Stimulated activated CD4-positive, alpha-beta T cell treated with anti-CD3 and anti-CD28 coated beads, Interleukin-4, amount 100 ng/mL, for 1 hour (primary cell): ENCODE measurements around the gene CDKAL1.
"Not testable (repeated sequence)": the region's sequence is repeated elsewhere in the genome, so short reads cannot be mapped to it uniquely, and the experiment has no call there.

Experiments used
- DNase-seq: peaks from one replicate; pipeline ENCODE4 v3.0.0-alpha.2; 2020

The CDKAL1 gene

GRCh38 chr6:20808924-20809323 lies 274.7 kb downstream of the CDKAL1 start:
- DNase-seq, result no peak

- DNase-seq, result no peak
Observed at GRCh38 chr6:20810727-20811108, 276.5 kb downstream of the CDKAL1 start.

- no peak for DNase-seq
Observed at GRCh38 chr6:20811109-20811761, 277.0 kb downstream of the CDKAL1 start.

GRCh38 chr6:20812776-20813175 lies 278.5 kb downstream of the CDKAL1 start:
- no peak for DNase-seq

- DNase-seq, result no peak
Observed at GRCh38 chr6:20814494-20814893, 280.2 kb downstream of the CDKAL1 start.

GRCh38 chr6:20816126-20816525 lies 281.9 kb downstream of the CDKAL1 start:
- no peak for DNase-seq

GRCh38 chr6:20817806-20818320 lies 283.6 kb downstream of the CDKAL1 start:
- DNase-seq, result no peak

- no peak for DNase-seq
Observed at GRCh38 chr6:20819774-20820400, 285.6 kb downstream of the CDKAL1 start.

- DNase-seq, result no peak
Observed at GRCh38 chr6:20826378-20826777, 292.1 kb downstream of the CDKAL1 start.

- DNase-seq, result no peak
Observed at GRCh38 chr6:20827798-20828197, 293.5 kb downstream of the CDKAL1 start.

- no peak for DNase-seq
Observed at GRCh38 chr6:20830576-20830975, 296.3 kb downstream of the CDKAL1 start.

- not testable (repeated sequence) for DNase-seq
Observed at GRCh38 chr6:20831251-20831650, 297.0 kb downstream of the CDKAL1 start.

GRCh38 chr6:20833881-20834515 lies 299.7 kb downstream of the CDKAL1 start:
- DNase-seq, result no peak

GRCh38 chr6:20835315-20836010 lies 301.2 kb downstream of the CDKAL1 start:
- DNase-seq, result no peak

GRCh38 chr6:20837189-20837588 lies 302.9 kb downstream of the CDKAL1 start:
- no peak for DNase-seq

- no peak for DNase-seq
Observed at GRCh38 chr6:20838113-20838512, 303.9 kb downstream of the CDKAL1 start.

- no peak for DNase-seq
Observed at GRCh38 chr6:20839630-20840029, 305.4 kb downstream of the CDKAL1 start.

- DNase-seq, result no peak
Observed at GRCh38 chr6:20840675-20841074, 306.4 kb downstream of the CDKAL1 start.

- no peak for DNase-seq
Observed at GRCh38 chr6:20841806-20842205, 307.5 kb downstream of the CDKAL1 start.

GRCh38 chr6:20845592-20845991 lies 311.3 kb downstream of the CDKAL1 start:
- DNase-seq, result no peak

- no peak for DNase-seq
Observed at GRCh38 chr6:20846602-20847028, 312.4 kb downstream of the CDKAL1 start.

GRCh38 chr6:20847904-20848303 lies 313.6 kb downstream of the CDKAL1 start:
- DNase-seq, result no peak

GRCh38 chr6:20850686-20851416 lies 316.6 kb downstream of the CDKAL1 start:
- no peak for DNase-seq
